ACC112 (cell line): ENCODE measurements around the gene YWHAH.
A peak's percentile ranks its signal among the peaks of the same experiment; 100 is the strongest.
"Not testable (repeated sequence)": the region's sequence is repeated elsewhere in the genome, so short reads cannot be mapped to it uniquely, and the experiment has no call there.

Experiments
- H2AFZ ChIP-seq: fragments of 200-600 bp; sonication (generic); one replicate; pipeline ENCODE4 v1.6.0; 2017; ENCODE audit warnings: antibody characterized with exemption, low read length; ENCODE audit not compliant: unreplicated experiment
- H3K27ac ChIP-seq: fragments of 200-600 bp; sonication (generic); 2 replicates; pipeline ENCODE4 v1.5.1; 2014; ENCODE audit warnings: low read depth, mild to moderate bottlenecking, antibody characterized with exemption, low read length, moderate library complexity
- H3K27me3 ChIP-seq: fragments of 200-600 bp; sonication (generic); 2 replicates; pipeline ENCODE4 v1.6.1; 2014; ENCODE audit warnings: mild to moderate bottlenecking, antibody characterized with exemption, low read length, moderate library complexity, mixed read lengths; ENCODE audit not compliant: insufficient read depth
- H3K36me3 ChIP-seq: fragments of 200-600 bp; sonication (generic); 2 replicates; pipeline ENCODE4 v1.6.1; 2016; ENCODE audit warnings: mild to moderate bottlenecking, antibody characterized with exemption, low read length, moderate library complexity, mixed read lengths; ENCODE audit not compliant: insufficient read depth
- H3K4me1 ChIP-seq: fragments of 200-600 bp; sonication (generic); one replicate; pipeline ENCODE4 v1.6.1; 2016; ENCODE audit warnings: low read length, mixed read lengths; ENCODE audit not compliant: insufficient read depth, unreplicated experiment, control insufficient read depth
- H3K4me3 ChIP-seq: fragments of 200-600 bp; sonication (generic); 2 replicates; pipeline ENCODE4 v1.5.1; 2014; ENCODE audit warnings: mild to moderate bottlenecking, low read depth, low read length
- H3K79me2 ChIP-seq: fragments of 200-600 bp; sonication (generic); one replicate; pipeline ENCODE4 v1.6.0; 2016; ENCODE audit warnings: low read length; ENCODE audit not compliant: control insufficient read depth, unreplicated experiment, insufficient read depth

YWHAH gene

GRCh38 chr22:31962387-31963125, 18.2 kb downstream of the YWHAH start:
- Histone ChIP-seq H3K27me3 (no peaks in the 10 kb centered on the region), H3K79me2 (no peaks in the 10 kb centered on the region), H3K36me3 (0 out of 2 replicates have a peak, but pooled peaks cover 3% of the 10 kb centered on the region), H3K4me3 (no peak overlapping the region), H3K4me1 (no peaks in the 10 kb centered on the region), H2AFZ (no peak overlapping the region), H3K27ac (no peak overlapping the region)

GRCh38 chr22:31968022-31968421, 23.7 kb downstream of the YWHAH start:
- no peak overlapping the region for H2AFZ ChIP-seq
- H3K27ac ChIP-seq, result no peak overlapping the region
- no peaks in the 10 kb centered on the region for H3K79me2 ChIP-seq
- H3K27me3 ChIP-seq, result no peaks in the 10 kb centered on the region
- H3K4me3 ChIP-seq, result no peak overlapping the region
- H3K36me3 ChIP-seq, result no peaks in the 10 kb centered on the region
- H3K4me1 ChIP-seq, result no peaks in the 10 kb centered on the region

- H3K27ac ChIP-seq, result no peak overlapping the region
- peak overlapping the region; percentile 71 for H2AFZ ChIP-seq
- H3K36me3 ChIP-seq, result no peaks in the 10 kb centered on the region
- no peaks in the 10 kb centered on the region for H3K79me2 ChIP-seq
- H3K4me3 ChIP-seq, result peak overlapping the region; percentile 75
- no peaks in the 10 kb centered on the region for H3K4me1 ChIP-seq
- no peaks in the 10 kb centered on the region for H3K27me3 ChIP-seq
These were observed 25.6 kb downstream of the YWHAH start for GRCh38 chr22:31969789-31970489.

GRCh38 chr22:31970490-31971444, 26.4 kb downstream of the YWHAH start:
- Histone ChIP-seq H3K36me3 (no peaks in the 10 kb centered on the region), H3K4me1 (no peaks in the 10 kb centered on the region), H3K27ac (no peak overlapping the region), H3K79me2 (no peaks in the 10 kb centered on the region), H2AFZ (peak overlapping the region; percentile 71), H3K27me3 (no peaks in the 10 kb centered on the region), H3K4me3 (peak overlapping the region; percentile 75)

- H2AFZ ChIP-seq, result no peak overlapping the region
- no peaks in the 10 kb centered on the region for H3K79me2 ChIP-seq
These were observed 27.8 kb downstream of the YWHAH start for GRCh38 chr22:31972180-31972579.

GRCh38 chr22:31973739-31974138, 29.4 kb downstream of the YWHAH start:
- Histone ChIP-seq H3K27ac (no peak overlapping the region), H3K79me2 (no peaks in the 10 kb centered on the region), H3K36me3 (no peaks in the 10 kb centered on the region), H3K4me1 (no peaks in the 10 kb centered on the region), H2AFZ (no peak overlapping the region), H3K27me3 (no peaks in the 10 kb centered on the region), H3K4me3 (no peak overlapping the region)

More at GRCh38 chr22:31972180-31972579, 27.8 kb downstream of the YWHAH start:
- Histone ChIP-seq H3K4me3 (no peak overlapping the region), H3K4me1 (no peaks in the 10 kb centered on the region), H3K27ac (no peak overlapping the region), H3K36me3 (no peaks in the 10 kb centered on the region), H3K27me3 (no peaks in the 10 kb centered on the region)

- Histone ChIP-seq H3K4me3 (no peak overlapping the region), H3K79me2 (no peaks in the 10 kb centered on the region), H2AFZ (no peak overlapping the region), H3K27ac (no peak overlapping the region), H3K36me3 (no peaks in the 10 kb centered on the region), H3K4me1 (no peaks in the 10 kb centered on the region), H3K27me3 (no peaks in the 10 kb centered on the region)
These were observed 33.0 kb downstream of the YWHAH start for GRCh38 chr22:31977141-31977841.

- H2AFZ ChIP-seq, result no peak overlapping the region
These were observed 33.6 kb downstream of the YWHAH start for GRCh38 chr22:31977939-31978338.

GRCh38 chr22:31980628-31981027, 36.3 kb downstream of the YWHAH start:
- Histone ChIP-seq H3K79me2 (no peaks in the 10 kb centered on the region), H3K36me3 (no peaks in the 10 kb centered on the region), H3K4me1 (no peaks in the 10 kb centered on the region), H2AFZ (no peak overlapping the region), H3K27me3 (no peaks in the 10 kb centered on the region), H3K4me3 (no peak overlapping the region), H3K27ac (no peak overlapping the region)

More at GRCh38 chr22:31977939-31978338, 33.6 kb downstream of the YWHAH start:
- Histone ChIP-seq H3K27ac (no peak overlapping the region), H3K27me3 (no peaks in the 10 kb centered on the region), H3K79me2 (no peaks in the 10 kb centered on the region), H3K36me3 (no peaks in the 10 kb centered on the region), H3K4me1 (no peaks in the 10 kb centered on the region), H3K4me3 (no peak overlapping the region)

GRCh38 chr22:31981976-31982375, 37.6 kb downstream of the YWHAH start:
- not testable (repeated sequence) for H2AFZ ChIP-seq, H3K4me1 ChIP-seq, H3K27me3 ChIP-seq, H3K4me3 ChIP-seq, H3K36me3 ChIP-seq, H3K79me2 ChIP-seq, H3K27ac ChIP-seq
